SK-N-MC (cell line): Measurements from ENCODE around the gene SCLT1.
A peak's percentile ranks its signal among the peaks of the same experiment; 100 is the strongest.

Experiments
- DNase-seq: peaks from one replicate; pipeline ENCODE4 v3.0.0-alpha.2; 2011; ENCODE audit warnings: low read depth, low spot score
- H3K27ac ChIP-seq: fragments of 200-600 bp; sonication (generic); 2 replicates; pipeline ENCODE4 v1.5.1; 2016; ENCODE audit warnings: mixed run types
- H3K36me3 ChIP-seq: fragments of 200-600 bp; sonication (generic); 2 replicates; pipeline ENCODE4 v1.6.1; 2017; ENCODE audit warnings: antibody characterized with exemption, low read length, mixed read lengths; ENCODE audit not compliant: insufficient read depth
- H3K4me3 ChIP-seq: fragments of 200-600 bp; sonication (generic); 2 replicates; pipeline ENCODE4 v1.5.1; 2016
- H3K9ac ChIP-seq: fragments of 200-600 bp; sonication (generic); 2 replicates; pipeline ENCODE4 v1.8.0; 2017; ENCODE audit warnings: mixed run types, mixed read lengths; ENCODE audit not compliant: insufficient read length
- H3K9me3 ChIP-seq: fragments of 200-600 bp; sonication (generic); 2 replicates; pipeline ENCODE4 v1.6.1; 2017; ENCODE audit warnings: low read depth, mild to moderate bottlenecking, antibody characterized with exemption, low read length, moderate library complexity, mixed read lengths
- EZH2 ChIP-seq: fragments of 200-600 bp; sonication (generic); IDR thresholded peaks from one replicate; pipeline ENCODE4 v1.6.1; 2017; ENCODE audit warnings: antibody characterized with exemption
- FOXP2 ChIP-seq: optimal IDR thresholded peaks from 2 replicates; pipeline ENCODE3; 2011; ENCODE audit warnings: mild to moderate bottlenecking, moderate library complexity; ENCODE audit not compliant: insufficient read depth; ENCODE audit errors: extremely low read length, control extremely low read depth
- POLR2AphosphoS5 ChIP-seq: IDR thresholded peaks from 2 replicates; pipeline ENCODE4 v1.6.1; 2012; ENCODE audit warnings: mild to moderate bottlenecking, low read depth, low read length, borderline replicate concordance

The SCLT1 gene

GRCh38 chr4:128866691-128867090 lies 226.6 kb downstream of the SCLT1 start:
- H3K36me3 ChIP-seq = peaks cover 36% of the 10 kb centered on the region; the same call in 1 of the 2 replicates
- H3K9me3 ChIP-seq = no peaks in the 10 kb centered on the region
- no peak for DNase-seq
- H3K4me3 ChIP-seq = no peak overlapping the region
- H3K9ac ChIP-seq = no peak overlapping the region
- TF ChIP-seq EZH2 = no peak
- TF ChIP-seq FOXP2 = no peak
- TF ChIP-seq POLR2AphosphoS5 = no peak
- no peak overlapping the region for H3K27ac ChIP-seq

DNA sequence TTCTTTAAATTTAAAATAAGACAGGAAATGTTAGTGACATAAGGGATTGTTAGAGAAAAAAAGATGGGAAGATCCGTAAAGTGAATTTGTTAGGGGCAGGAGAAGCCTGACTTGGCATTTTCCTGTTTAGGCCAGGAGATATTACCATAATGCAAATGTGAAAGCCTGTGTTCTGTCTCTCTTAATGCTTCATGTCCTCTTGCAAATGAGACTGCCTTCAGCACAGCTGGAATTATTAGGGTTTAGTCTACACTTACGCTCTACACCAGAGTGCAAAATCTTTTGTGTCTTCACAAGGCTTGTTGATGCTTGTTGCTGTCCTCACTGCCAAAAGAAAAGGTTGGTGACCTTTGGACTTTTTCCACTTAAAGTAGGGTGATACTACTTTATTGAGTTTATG lies 227.1 kb downstream of the SCLT1 start:
- no peak overlapping the region for H3K27ac ChIP-seq
- DNase-seq = no peak
- no peak for TF ChIP-seq POLR2AphosphoS5
- no peak for TF ChIP-seq EZH2
- no peak for TF ChIP-seq FOXP2
- H3K9ac ChIP-seq = no peak overlapping the region
- H3K9me3 ChIP-seq = no peaks in the 10 kb centered on the region
- H3K4me3 ChIP-seq = no peak overlapping the region
- H3K36me3 ChIP-seq = peaks cover 34% of the 10 kb centered on the region; the same call in 1 of the 2 replicates

- Histone ChIP-seq H3K9me3 (no peaks in the 10 kb centered on the region), H3K9ac (no peak overlapping the region), H3K4me3 (no peak overlapping the region), H3K36me3 (peaks cover 36% of the 10 kb centered on the region; the same call in 1 of the 2 replicates), H3K27ac (no peak overlapping the region)
- DNase-seq = no peak
- no peak for TF ChIP-seq EZH2
- TF ChIP-seq FOXP2 = no peak
- no peak for TF ChIP-seq POLR2AphosphoS5
Observed at GRCh38 chr4:128865132-128865531, 228.2 kb downstream of the SCLT1 start.

DNA sequence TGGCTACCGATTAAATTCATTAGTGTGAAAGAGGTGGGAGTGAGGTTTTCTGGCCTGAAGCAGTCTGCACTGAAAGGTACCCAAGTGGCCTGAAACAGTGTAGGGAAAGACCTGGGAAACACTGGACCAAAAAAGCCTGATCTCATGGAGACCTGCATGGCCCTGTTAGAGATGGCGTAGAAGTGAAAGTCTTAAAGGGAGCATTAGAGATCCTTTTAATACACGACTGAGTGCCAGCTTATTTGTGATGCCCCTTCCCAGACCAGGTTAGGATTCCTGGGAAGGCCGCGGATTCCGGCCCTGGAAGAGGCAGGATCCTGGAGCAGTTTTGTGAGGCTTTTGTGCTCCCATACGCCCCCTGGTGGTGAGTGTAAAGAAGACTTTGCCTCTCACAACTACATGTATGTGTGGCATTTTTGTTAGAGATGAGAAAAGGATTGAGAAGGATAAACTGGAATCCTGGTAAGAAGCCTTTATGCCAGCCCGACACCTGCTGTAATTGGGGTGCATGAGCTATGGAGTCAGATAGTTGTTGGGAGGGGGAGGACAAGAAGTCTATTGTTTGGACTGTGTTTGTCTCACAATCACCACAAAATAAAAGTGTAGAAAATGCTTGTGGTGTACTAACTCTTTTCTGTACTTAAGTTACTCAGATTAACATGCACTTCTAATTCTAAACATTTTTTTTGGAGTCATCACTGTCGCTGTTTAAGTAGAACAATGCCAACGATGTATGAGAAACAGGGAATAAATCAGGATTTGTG lies 229.8 kb downstream of the SCLT1 start:
- Histone ChIP-seq H3K4me3 (no peak overlapping the region), H3K36me3 (peaks cover 48% of the 10 kb centered on the region; the same call in 1 of the 2 replicates), H3K9me3 (no peaks in the 10 kb centered on the region), H3K27ac (no peak overlapping the region), H3K9ac (no peak overlapping the region)
- peak; percentile 24 for DNase-seq
- TF ChIP-seq EZH2 (no peak), POLR2AphosphoS5 (no peak), FOXP2 (no peak)

GRCh38 chr4:128862608-128863311 lies 230.6 kb downstream of the SCLT1 start:
- Histone ChIP-seq H3K9ac (no peak overlapping the region), H3K36me3 (peaks cover 44% of the 10 kb centered on the region; the same call in 1 of the 2 replicates), H3K4me3 (no peak overlapping the region), H3K9me3 (no peaks in the 10 kb centered on the region), H3K27ac (no peak overlapping the region)
- TF ChIP-seq EZH2 = no peak
- no peak for TF ChIP-seq FOXP2
- no peak for TF ChIP-seq POLR2AphosphoS5
- DNase-seq = no peak

DNA sequence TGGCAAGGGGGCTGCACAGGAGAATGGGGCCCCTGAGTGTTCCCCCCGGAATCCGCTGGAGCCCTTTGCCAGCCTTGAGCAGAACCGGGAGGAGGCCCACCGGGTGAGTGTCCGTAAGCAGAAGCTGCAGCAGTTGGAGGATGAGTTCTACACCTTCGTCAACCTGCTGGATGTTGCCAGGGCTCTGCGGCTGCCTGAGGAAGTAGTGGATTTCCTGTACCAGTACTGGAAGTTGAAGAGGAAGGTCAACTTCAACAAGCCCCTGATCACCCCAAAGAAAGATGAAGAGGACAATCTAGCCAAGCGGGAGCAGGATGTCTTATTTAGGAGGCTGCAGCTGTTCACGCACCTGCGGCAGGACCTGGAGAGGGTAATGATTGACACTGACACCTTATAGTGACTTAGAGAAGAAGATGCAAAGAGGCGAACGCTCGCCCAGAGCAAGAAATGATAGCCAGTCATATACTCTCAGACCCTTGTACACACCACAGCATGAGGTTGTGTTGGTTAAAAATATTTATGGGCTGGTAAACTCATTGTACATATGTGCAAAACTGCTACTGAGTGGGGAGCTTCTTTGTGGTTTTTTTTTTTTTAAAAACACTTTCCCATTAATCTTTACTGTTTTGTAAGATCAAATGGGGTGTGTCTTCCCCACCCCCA lies 231.4 kb downstream of the SCLT1 start:
- H3K9ac ChIP-seq = no peak overlapping the region
- TF ChIP-seq EZH2 (no peak), FOXP2 (no peak), POLR2AphosphoS5 (no peak)
- peaks cover 50% of the 10 kb centered on the region; the same call in 1 of the 2 replicates for H3K36me3 ChIP-seq
- no peak overlapping the region for H3K27ac ChIP-seq
- H3K4me3 ChIP-seq = no peak overlapping the region
- no peak for DNase-seq
- H3K9me3 ChIP-seq = no peaks in the 10 kb centered on the region

DNA sequence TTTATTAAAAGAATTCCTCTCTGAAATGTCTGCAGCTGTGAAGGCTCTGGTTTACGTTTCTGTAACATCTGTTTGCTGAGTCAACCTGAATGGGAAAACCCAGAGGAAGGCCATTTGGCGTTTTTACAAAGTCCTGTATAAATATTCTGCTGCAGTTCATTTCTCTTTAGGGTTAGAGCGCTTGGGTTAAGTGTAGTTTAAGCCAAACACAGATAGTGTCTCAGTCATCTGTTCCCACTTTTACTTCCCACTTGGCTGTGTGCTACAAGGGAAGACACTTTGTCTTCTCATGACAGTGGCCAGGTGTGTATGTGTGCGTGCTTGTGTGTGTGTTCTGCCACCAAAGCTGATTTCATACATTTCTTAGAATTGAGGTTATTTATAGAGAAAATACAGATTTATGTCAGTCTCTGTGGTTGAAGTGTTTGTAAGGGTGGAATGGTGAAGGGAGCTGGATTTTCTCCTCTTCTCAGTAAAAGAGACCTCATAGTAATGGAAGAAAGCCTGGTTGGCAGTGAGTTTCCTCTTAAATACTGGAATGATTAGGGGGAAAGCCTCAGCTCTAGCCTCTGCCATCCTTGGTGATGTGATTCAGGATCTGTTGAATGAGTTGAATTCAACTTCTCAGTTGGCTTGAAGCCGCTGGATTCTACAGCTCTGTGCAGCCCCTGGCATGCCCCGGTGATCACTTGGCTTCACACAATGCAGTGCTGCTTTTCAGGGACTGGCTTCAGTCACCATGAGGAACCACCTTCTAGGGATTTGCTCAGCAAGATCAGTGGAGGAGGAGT lies 233.3 kb downstream of the SCLT1 start:
- H3K4me3 ChIP-seq = no peak overlapping the region
- TF ChIP-seq POLR2AphosphoS5 = no peak
- TF ChIP-seq EZH2 = no peak
- no peak for TF ChIP-seq FOXP2
- H3K36me3 ChIP-seq = peaks cover 69% of the 10 kb centered on the region; the same call in 1 of the 2 replicates
- no peak overlapping the region for H3K9ac ChIP-seq
- H3K9me3 ChIP-seq = no peaks in the 10 kb centered on the region
- H3K27ac ChIP-seq = no peak overlapping the region
- DNase-seq = no peak

- no peak overlapping the region for H3K4me3 ChIP-seq
- DNase-seq = no peak
- H3K9ac ChIP-seq = no peak overlapping the region
- no peaks in the 10 kb centered on the region for H3K9me3 ChIP-seq
- peaks cover 75% of the 10 kb centered on the region for H3K36me3 ChIP-seq
- H3K27ac ChIP-seq = no peak overlapping the region
- no peak for TF ChIP-seq POLR2AphosphoS5
- TF ChIP-seq FOXP2 = no peak
- no peak for TF ChIP-seq EZH2
Observed at GRCh38 chr4:128858879-128859671, 234.3 kb downstream of the SCLT1 start.
